ENCODE results near the gene AQP5.

Gene AQP5

GRCh38 chr12:49966511-49967041 is 4.9 kb downstream of the AQP5 start:
- DNase-seq: no peak

DNA sequence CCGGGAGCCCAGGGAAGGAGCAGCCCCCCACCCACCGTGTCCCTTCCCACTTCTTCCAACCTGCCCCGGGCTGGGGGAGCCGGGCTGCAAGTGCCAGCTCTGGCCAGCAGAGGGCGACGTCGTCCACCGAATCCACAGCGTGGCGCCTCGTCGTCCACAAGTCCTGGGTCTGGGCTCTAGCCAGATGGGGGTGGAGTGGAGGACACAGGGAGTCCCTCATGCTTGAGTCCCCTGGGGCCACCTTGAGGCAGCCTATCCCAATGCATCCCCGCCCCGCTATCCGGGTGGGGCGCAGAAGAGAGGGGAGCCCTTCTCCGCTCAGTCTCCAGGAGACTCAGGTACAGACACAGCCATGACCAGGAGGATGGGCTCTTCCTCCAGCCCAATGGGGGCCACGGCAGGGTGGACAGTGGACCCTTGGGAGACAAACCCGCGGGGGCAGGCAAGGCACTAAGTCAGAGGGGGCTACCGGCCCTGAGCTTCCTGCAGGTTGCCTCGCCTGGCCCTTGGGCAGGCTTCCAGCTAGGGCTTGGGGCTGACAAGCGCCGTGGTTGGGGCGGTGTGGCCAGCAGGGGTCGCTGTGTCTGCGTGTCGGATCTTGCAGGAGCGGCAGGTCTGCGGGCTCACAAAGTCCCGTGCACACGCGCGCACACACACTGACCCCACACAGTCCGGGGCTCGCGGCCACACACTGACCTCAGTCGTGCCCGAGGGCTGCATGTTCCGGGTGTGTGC is 5.5 kb downstream of the AQP5 start:
- peak; percentile 60 to 69 for DNase-seq

DNA sequence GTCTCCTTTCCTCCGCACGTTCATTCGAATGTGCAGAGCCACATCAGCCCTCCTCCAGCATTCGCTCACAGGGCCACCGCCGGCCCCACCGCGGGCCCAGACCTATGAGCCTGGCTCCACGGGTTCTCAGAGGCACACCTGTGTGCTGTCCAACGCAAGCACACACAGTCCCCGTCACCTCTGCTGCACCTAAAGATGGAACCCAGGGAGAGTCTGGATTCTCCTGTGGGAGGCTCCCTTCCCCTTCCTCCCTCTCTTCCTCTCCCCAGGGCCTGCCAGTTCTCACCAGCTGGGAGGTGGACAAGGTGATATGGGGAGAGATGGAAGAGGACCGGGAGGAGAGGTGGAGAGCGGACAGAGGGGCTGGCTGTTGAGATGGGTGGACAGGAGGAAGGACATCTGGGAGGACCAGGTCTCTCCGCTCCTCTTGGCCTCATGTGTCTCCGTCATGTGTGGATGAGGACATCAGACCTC is 6.1 kb downstream of the AQP5 start:
- DNase-seq: no peak

DNA sequence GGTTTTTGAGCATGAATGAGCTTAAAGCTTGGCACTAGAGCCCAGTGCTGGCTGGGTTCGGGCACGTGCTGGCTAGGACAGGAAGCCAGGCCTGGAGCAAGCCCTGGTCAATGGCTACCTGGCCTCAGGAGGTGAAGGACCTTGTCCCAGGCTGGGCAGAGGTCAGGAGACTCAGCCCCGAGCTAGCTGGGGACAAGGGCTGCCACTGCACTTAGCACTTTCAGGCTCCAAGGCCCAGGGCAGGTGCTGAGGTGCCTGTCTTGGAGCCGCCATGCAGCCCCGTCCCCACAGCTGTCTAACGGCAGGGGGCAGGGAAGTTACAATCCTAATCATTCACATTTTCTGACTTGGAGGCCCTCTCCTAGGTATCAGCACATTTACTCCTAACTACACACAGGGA is 6.8 kb downstream of the AQP5 start:
- DNase-seq: no peak

GRCh38 chr12:49969027-49969426 is 7.4 kb downstream of the AQP5 start:
- DNase-seq: no peak

DNA sequence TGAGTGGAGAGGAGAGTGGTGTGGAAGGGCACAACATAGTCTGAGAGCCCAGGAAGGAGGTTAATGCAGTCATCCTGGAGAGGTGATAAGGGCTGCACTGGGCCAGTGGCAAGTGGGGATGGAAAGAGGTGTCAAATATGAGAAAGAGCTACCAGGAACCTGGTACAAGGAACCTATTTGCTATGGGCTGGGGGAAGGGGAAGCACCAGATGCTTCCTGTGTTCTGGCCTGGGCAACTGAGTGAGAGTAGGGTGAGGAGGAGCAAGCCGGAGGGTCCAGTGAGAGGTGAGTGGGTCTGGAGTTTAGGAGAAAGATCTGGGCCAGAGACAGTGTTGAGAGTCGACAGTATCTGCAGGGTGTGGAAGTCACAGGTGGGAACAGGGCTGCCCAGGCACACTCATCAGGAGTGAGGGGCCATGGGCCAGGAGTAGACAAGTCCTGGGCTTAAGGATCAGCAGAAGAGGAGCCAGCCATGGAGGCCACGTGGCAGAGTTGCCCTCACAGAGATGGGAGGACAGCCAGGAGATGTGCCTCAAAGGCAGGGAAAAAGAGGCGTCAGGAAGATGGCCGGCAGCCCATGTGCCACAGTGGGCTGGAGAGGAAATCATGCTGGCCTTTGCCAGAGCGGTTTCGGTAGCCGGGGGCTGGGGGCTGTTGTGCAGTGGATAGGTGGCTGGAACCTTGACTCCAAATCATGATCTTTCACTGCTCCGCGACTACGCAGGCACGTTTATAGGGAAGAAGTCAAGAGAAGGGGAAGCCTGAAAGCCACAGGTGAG is 8.2 kb downstream of the AQP5 start:
- DNase-seq: peak in 1 of 2 experiments; percentile 22

DNA sequence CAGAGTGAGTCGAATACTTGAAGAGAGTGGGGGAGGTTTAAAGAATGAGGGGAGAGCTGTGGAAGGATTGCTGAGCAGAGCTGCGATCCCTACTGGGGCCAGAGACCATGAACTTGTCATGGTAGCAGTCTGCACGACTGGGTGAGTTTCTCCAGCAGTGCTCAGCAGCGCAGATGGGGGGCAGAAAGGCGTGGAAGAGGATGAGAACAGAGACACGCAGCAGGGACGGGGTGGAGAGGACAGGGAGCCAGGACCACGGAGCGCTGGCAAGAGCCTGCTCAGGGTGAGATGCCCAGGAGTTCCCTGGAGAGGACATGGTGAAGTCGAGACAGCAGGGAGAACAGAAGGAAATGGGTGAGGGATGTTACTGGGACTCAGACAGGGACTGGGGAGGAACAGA is 9.0 kb downstream of the AQP5 start:
- DNase-seq: no peak

DNA sequence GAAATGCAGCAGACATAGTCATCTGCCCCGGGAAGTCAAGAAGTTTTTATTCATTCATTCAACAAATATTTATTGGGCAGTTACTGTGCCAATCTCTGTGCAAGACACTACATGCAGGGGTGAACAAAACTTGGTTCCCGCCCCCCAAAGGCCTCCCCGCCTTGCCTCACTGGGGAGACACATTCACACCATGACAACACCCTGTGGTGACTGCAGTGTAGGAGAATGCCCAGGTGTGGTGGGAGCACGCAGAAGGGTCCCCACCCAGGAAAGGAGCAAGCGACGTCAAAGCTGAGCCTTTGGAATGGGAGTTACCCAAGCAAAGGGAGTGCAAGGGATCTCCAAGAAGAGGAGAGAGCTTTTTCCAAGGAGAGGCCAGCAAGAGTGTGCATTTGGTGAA is 9.5 kb downstream of the AQP5 start:
- no peak for DNase-seq

DNA sequence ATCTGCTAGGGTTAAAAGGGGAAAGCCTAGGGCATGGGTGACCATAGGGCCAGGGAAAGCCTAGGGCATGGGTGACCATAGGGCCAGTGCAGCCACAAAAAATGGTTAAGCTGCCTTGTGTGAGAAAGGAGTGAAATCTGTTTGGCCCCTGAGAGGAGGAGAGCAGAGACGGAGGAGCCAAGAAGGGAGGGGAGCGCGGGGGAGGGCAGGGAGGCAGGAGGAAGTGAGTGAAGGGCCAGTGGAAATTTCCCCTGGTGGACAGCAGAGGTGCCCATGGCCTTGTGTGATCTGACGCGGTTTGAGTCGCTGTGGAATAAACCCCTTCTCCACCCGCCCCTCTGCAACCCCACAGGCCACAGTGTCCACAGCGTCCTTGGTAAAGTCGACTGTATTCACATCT is 10.5 kb downstream of the AQP5 start:
- no peak for DNase-seq

DNA sequence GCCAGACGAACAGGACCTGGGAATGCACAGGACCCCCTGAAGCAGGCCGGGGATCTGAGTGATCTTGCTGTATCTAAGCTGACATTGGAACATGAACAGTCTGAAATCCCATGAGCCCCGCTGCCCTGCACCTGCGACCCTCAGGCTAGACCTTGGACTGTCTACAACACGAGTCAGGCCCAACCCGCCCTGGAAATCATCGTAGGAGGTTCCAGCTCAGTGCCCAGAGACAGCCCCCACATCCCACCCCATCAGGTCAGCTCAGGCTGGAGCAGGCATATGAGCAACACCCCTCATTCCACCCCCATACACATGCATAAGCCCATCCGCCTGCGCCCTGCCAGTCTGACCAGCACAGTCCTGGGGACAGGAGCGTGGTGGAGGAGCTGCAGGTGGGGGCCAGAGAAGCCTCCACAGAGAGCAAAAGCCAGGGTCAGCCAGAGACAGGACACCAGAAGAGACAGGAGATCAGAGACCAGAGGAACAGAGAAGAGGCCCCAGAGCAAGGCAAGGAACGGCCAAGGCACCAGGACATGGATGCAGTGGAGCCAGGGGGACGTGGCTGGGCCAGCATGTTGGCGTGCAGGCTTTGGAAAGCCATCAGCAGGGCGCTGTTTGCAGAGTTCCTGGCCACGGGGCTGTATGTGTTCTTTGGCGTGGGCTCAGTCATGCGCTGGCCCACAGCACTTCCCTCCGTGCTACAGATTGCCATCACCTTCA is 11.1 kb downstream of the AQP5 start, which contains the start of gene AQP6:
Gene AQP6, plus strand, starts transcription at position 307 of the 720 bp plus-strand sequence. Its CDS starts 227 bp downstream, at position 534.
- no peak for DNase-seq

GRCh38 chr12:49973361-49973830 is 11.7 kb downstream of the AQP5 start:
- no peak for DNase-seq

DNA sequence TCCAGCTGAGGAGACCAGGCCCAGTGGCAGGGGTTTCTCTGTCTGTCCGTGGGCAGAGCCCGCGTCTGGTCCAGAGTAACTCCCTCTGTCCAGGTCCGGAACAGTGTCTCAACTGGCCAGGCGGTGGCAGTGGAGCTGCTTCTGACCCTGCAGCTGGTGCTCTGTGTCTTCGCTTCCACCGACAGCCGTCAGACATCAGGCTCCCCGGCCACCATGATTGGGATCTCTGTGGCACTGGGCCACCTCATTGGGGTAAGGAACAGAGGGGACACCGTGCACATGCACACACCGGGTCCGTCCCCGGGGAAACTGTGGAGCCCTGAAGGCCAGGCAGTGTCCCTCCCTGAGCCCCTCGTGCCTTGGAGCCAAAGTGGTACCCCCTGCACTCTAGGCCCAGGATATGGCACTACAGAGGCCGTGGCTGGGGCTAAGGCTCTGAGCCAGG is 12.6 kb downstream of the AQP5 start:
- DNase-seq: no peak

- DNase-seq: no peak
Measured at GRCh38 chr12:49974677-49975317, 13.1 kb downstream of the AQP5 start.

GRCh38 chr12:49975318-49975761 is 13.7 kb downstream of the AQP5 start:
- DNase-seq: no peak

GRCh38 chr12:49976557-49976956 is 14.9 kb downstream of the AQP5 start:
- no peak for DNase-seq

GRCh38 chr12:49978125-49978524 is 16.5 kb downstream of the AQP5 start:
- no peak for DNase-seq

DNA sequence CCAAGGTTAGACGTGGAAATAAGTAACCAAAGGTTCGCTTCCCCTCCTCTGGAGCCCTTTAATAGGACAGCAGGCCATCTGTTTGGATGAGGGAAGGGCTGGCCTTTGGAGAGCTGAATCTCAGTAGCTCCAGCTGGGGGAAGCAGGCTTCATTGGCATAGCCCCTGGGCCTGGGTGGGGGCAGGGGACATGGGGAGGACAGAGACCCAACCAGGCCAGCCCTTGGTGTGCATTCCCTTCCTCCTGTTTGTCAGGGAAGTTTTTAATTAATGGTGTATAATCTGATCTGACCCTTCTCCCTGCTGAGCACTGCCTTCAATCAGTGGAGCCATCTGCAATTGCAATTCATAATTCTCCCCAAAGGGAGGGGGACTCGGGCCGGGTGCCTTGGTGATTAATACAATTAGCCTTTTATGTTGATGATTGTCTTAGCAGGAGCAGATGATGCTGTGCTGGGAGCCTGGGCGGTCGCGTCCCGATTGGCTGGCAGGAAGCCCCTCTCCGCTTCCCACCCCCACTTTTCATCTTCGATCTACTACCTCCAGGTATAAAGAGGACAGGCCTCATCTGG is 17.4 kb downstream of the AQP5 start:
- DNase-seq: no peak

GRCh38 chr12:49979791-49980190 is 18.1 kb downstream of the AQP5 start:
- no peak for DNase-seq

- no peak for DNase-seq
Measured at GRCh38 chr12:49980501-49981349, 19.1 kb downstream of the AQP5 start.

DNA sequence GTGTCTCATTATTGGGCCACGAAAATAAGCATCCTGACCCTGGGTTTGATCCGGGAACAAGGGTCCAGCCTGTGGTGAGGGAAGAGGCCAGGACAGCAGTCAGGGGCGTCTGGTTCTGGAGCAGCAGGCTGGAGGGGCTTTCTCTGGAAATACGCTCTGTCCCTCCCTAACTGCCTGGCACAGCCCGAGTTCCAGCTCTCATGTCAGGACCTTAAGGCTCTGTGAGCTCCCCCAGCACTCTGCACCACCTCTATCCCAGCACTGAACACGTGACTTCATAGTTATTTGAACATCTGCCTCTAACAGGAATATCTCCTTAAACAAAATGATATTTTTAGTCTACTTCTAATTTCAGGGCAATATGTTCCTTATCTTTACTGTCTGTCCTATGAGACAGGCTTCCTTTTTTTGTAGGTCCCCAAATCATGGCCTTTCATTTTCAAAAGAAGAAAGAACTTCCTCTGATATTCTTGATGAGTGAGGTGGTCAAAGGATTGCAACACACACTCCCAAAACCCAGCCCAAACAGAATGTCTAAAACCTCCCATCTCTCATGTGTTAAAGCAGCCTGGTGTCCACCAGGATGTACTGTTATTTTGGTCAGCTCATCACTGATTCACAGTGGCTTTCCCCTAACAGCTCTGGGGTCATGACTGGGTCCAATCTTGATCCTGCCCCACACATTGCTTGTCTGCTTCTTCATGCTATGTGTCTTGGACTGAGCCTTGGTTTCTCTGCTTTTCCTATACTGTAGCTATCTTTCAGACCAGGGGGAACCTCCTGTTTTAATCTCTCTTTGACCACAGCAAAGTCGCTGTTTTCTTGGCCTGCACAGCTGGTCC is 20.8 kb downstream of the AQP5 start:
- DNase-seq: no peak

All from Kasumi-1 (cell line).